Esophagus (tissue), 2 donors: ENCODE data around the gene HS3ST3A1. TPM values are rescaled to one million over a fixed set of nuclear protein-coding genes. Genes with fewer than 3 reads are reported as not detected.

Experiments
- H3K27ac ChIP-seq, 2 donors: one replicate each; pipeline ENCODE4 v1.5.1; 2013; ENCODE audit warnings: low read depth in 2 of 2, mild to moderate bottlenecking in 2 of 2, inconsistent platforms in 1 of 2, low read length in 1 of 2, moderate library complexity in 1 of 2
- H3K27me3 ChIP-seq, 2 donors: one replicate each; pipeline ENCODE4 v1.6.1; 2013; ENCODE audit warnings: low read length in 2 of 2, control low read depth in 1 of 2, mild to moderate bottlenecking in 1 of 2; ENCODE audit not compliant: insufficient read depth in 2 of 2, control insufficient read depth in 1 of 2
- H3K36me3 ChIP-seq, 2 donors: one replicate each; pipeline ENCODE4 v1.6.1; 2013; ENCODE audit warnings: low read length in 1 of 2; ENCODE audit not compliant: control insufficient read depth in 2 of 2, insufficient read depth in 2 of 2
- H3K4me1 ChIP-seq, 2 donors: one replicate each; pipeline ENCODE4 v1.6.1; 2013; ENCODE audit warnings: low read length in 1 of 2; ENCODE audit not compliant: control insufficient read depth in 2 of 2, insufficient read depth in 2 of 2
- H3K4me3 ChIP-seq, 2 donors: one replicate each; pipeline ENCODE4 v1.5.1; 2013; ENCODE audit warnings: low read length in 2 of 2, mild to moderate bottlenecking in 2 of 2, low read depth in 1 of 2, moderate library complexity in 1 of 2
- H3K9me3 ChIP-seq, 2 donors: one replicate each; pipeline ENCODE4 v1.6.1; 2013; ENCODE audit warnings: mild to moderate bottlenecking in 2 of 2, low read depth in 1 of 2, low read length in 1 of 2, moderate library complexity in 1 of 2; ENCODE audit not compliant: control insufficient read depth in 2 of 2, insufficient read depth in 1 of 2
- WGBS, 2 donors: extraction: QIAGEN DNeasy Blood & Tissue Kit; methylation state at CpG; one replicate each; pipeline ENCODE4 v1.1.7; 2013; 5-methylcytosine and 5-hydroxymethylcytosine counted together
- polyA plus RNA-seq, 2 donors: library from polyadenylated mRNA; stranded (reverse); fragments of 200-250 nt; gene quantifications; one replicate each; pipeline ENCODE4 v1.2.3, GENCODE V29; 2013
- donor health status: healthy with polysubstance abuse.
- donor health status: Bipolar disorder and iron deficiency.

Gene HS3ST3A1
- polyA plus RNA-seq, 2 donors: 1.7 to 5.8 TPM

GRCh38 chr17:13599864-13600263 lies 1.9 kb downstream of the HS3ST3A1 start:
- 51 to 56% methylated on average over 3 of the region's 3 CpGs for WGBS, 2 donors
- peaks cover 4 to 9% of the 10 kb centered on the region in 2 donors for H3K4me1 ChIP-seq
- no peak overlapping the region for H3K27ac ChIP-seq
- no peaks in the 10 kb centered on the region for H3K36me3 ChIP-seq
- H3K4me3 ChIP-seq: peak overlapping the region in 1 of 2 donors; percentile 61
- H3K9me3 ChIP-seq: no peaks in the 10 kb centered on the region
- H3K27me3 ChIP-seq: peaks cover 0 to 6% of the 10 kb centered on the region in 2 donors

DNA sequence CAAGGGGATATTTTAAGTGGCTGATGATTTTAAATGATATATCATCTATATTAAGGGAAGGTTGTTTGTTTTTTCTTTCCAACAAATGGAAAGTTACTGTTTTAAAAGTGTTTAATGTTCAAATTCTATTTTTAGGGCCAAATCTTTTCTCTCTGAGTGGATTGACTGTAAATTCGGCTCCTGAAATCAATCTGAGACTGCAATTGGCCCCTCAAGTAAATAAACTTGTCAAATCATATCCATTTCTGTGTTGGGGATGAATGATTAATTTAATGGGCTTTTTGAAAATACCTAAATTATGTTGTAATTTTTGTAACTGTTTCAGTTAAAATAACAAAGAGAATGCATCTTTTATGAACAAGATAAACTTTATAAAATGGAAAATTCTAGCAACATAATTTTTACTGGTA lies 2.6 kb downstream of the HS3ST3A1 start:
- H3K9me3 ChIP-seq: no peaks in the 10 kb centered on the region
- H3K27me3 ChIP-seq: peaks cover 0 to 6% of the 10 kb centered on the region in 2 donors
- H3K4me1 ChIP-seq: peaks cover 4 to 9% of the 10 kb centered on the region in 2 donors
- H3K27ac ChIP-seq: no peak overlapping the region
- no peak overlapping the region for H3K4me3 ChIP-seq
- WGBS, 2 donors: 65 to 77% methylated on average over 1 of the region's 1 CpG
- H3K36me3 ChIP-seq: no peaks in the 10 kb centered on the region

DNA sequence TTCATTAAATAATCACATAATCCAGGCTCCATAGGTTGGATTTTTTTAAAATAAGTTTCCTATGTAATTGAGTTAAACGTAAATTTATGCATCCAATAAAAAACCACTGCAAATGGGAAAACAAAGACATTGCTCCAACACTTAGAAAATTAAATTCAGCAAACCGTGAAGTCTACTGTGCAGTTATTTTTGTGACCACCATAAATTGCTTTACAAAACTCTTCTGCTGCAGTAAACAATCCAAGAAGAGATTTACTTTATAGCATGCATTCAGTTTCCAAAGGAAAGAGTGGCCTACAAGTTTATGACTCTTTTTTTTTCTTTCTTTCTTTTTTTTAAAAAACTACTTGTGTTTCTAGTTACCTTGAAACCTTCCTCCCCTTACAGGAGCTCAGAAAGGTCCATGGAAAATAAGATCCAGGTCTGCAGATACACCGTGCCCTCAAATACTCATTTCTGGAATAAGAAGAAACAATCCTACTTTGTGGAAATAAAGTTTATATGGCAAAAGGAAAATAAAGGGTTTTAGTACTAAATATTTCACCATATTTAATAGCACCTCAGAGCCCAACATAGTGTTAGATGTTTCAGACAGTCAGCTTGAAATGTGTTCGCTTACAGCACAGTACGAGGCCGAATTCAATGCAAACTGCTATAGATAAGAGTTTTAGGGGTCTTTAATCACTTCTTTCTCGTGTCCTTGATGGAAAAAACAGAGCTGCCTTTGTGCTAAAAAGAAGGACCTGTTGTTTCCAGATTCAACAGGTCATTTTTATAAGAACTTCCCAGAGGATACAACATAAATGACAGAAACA lies 3.2 kb downstream of the HS3ST3A1 start:
- Histone ChIP-seq H3K4me1 (peaks cover 4 to 9% of the 10 kb centered on the region in 2 donors), H3K27ac (no peak overlapping the region), H3K9me3 (no peaks in the 10 kb centered on the region), H3K27me3 (peaks cover 0 to 6% of the 10 kb centered on the region in 2 donors), H3K4me3 (no peak overlapping the region), H3K36me3 (no peaks in the 10 kb centered on the region)
- WGBS, 2 donors: 73 to 79% methylated on average over 7 of the region's 7 CpGs

DNA sequence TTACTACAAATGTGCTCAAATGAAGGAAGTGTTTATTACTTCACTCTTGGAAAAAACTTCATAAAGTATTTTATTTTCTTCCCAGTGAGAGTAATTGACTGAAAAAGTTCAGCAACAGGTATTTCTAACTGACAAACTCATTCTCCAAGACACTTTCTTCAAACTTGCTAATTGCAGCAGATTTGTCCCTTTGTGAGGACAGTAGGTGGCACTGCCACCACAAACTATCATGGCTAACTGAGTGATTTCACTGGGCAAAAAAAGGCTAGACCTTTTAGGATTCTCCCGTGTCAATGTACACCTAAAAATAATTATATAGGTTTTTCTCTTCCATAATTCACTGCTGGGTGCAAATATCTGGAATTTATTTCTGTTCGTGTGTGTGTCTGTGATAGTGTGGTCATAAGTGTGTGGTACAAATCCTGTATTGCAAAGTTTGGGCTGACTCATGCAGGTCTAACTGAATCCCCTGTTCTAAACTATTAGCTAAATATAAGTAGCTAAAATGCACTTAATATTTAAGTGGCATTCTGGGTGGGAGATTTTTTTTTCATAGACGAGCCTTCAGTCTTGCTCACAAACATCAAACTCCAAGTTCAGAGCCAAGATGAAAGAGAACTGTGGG lies 3.9 kb downstream of the HS3ST3A1 start:
- 16 to 25% methylated on average over 3 of the region's 3 CpGs for WGBS, 2 donors
- H3K4me3 ChIP-seq: no peak overlapping the region
- peaks cover 4 to 9% of the 10 kb centered on the region in 2 donors for H3K4me1 ChIP-seq
- no peaks in the 10 kb centered on the region for H3K36me3 ChIP-seq
- H3K27ac ChIP-seq: no peak overlapping the region
- H3K27me3 ChIP-seq: peaks cover 0 to 6% of the 10 kb centered on the region in 2 donors
- no peaks in the 10 kb centered on the region for H3K9me3 ChIP-seq

- WGBS, 2 donors: 80 to 87% methylated on average over 13 of the region's 13 CpGs
- H3K4me3 ChIP-seq: no peak overlapping the region
- H3K27ac ChIP-seq: no peak overlapping the region
- H3K9me3 ChIP-seq: no peaks in the 10 kb centered on the region
- peaks cover 0 to 4% of the 10 kb centered on the region in 2 donors for H3K27me3 ChIP-seq
- H3K4me1 ChIP-seq: peaks cover 2 to 4% of the 10 kb centered on the region in 2 donors
- no peaks in the 10 kb centered on the region for H3K36me3 ChIP-seq
Measured at GRCh38 chr17:13596241-13596923, 5.3 kb downstream of the HS3ST3A1 start.

DNA sequence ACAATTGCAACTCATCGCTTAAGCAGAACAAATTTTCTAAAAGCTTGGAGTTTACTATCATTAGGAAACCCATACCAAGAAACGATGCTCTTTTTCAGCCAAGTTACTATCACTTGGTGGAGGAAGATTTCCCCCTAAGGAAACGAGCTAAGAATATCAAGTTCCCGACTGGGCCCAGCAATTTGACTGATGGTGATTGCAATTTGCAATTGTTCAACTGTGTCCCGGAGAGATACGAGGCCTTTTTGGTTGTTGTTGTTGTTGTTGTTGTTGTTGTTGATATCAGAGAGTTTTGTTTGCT lies 6.2 kb downstream of the HS3ST3A1 start:
- H3K9me3 ChIP-seq: no peaks in the 10 kb centered on the region
- 82 to 85% methylated on average over 6 of the region's 6 CpGs for WGBS, 2 donors
- H3K27ac ChIP-seq: no peak overlapping the region
- peaks cover 2 to 4% of the 10 kb centered on the region in 2 donors for H3K4me1 ChIP-seq
- no peak overlapping the region for H3K4me3 ChIP-seq
- no peaks in the 10 kb centered on the region for H3K27me3 ChIP-seq
- H3K36me3 ChIP-seq: no peaks in the 10 kb centered on the region

DNA sequence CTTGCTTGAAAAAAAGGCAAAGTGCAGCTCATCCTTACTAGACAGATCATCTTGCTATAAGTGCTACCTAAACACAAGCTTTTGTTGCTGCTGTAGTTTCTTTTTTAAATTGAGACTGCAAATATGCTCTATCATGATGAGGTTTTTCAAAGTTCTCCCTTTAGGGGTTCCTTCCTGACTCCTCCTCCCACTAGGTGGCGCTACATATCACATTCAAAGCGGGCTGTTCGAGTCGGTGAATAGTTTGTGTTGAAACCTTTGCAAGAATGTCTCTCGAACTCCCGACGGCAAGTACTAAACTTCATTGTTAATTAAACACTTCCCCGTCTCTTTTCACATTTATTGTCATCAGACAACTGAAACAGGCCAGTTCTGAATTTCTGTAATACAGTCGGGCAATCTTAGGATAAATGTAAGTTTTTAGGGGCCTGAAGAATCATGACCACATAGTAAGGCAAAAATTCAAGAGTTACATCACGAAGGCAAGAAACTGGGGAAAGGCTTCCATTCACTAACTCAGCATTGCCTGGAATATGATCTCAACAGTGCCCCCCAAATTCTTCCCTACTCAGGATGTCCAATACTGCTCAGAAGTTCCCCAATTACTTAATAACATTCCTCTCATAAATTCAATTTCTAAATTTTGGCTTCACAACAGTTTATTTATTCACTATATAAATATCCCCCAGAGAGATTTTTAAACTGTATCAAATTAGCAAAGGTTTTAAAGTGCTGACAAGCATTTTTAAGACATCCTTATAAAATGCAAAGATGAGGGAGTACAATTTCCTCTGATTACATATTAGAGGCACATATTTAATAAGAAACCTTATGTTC lies 6.7 kb downstream of the HS3ST3A1 start:
- H3K4me1 ChIP-seq: no peaks in the 10 kb centered on the region
- H3K36me3 ChIP-seq: no peaks in the 10 kb centered on the region
- H3K27me3 ChIP-seq: no peaks in the 10 kb centered on the region
- no peak overlapping the region for H3K27ac ChIP-seq
- H3K4me3 ChIP-seq: no peak overlapping the region
- 16 to 17% methylated on average over 10 of the region's 10 CpGs for WGBS, 2 donors
- H3K9me3 ChIP-seq: no peaks in the 10 kb centered on the region

DNA sequence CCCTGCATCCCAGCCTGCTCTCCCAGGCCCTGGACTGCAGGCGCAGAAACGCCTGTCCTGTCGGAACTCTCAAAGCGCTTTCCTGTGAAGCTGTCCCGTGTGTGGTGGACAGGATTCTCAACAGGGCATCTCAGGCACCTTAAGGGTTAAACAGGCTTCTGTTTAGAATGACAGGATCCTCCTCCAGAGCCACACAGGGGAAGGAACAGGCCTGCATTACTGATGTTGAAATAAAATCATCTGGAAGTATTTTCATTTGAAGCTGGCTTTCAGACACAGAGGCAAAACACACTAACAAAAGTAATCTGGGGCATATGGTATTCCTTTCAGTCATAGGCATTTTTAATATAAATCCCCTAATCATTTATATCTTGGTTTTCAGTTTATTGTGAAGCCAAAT lies 7.4 kb downstream of the HS3ST3A1 start:
- WGBS, 2 donors: 92 to 99% methylated on average over 5 of the region's 5 CpGs
- peak overlapping the region in 1 of 2 donors; percentile 9 for H3K27ac ChIP-seq
- no peaks in the 10 kb centered on the region for H3K9me3 ChIP-seq
- H3K4me3 ChIP-seq: no peak overlapping the region
- H3K36me3 ChIP-seq: no peaks in the 10 kb centered on the region
- no peaks in the 10 kb centered on the region for H3K4me1 ChIP-seq
- H3K27me3 ChIP-seq: no peaks in the 10 kb centered on the region

- 81 to 87% methylated on average over 10 of the region's 10 CpGs for WGBS, 2 donors
- Histone ChIP-seq H3K4me1 (no peaks in the 10 kb centered on the region), H3K36me3 (no peaks in the 10 kb centered on the region), H3K27me3 (no peaks in the 10 kb centered on the region), H3K27ac (no peak overlapping the region), H3K9me3 (no peaks in the 10 kb centered on the region), H3K4me3 (no peak overlapping the region)
Measured at GRCh38 chr17:13593757-13594156, 8.0 kb downstream of the HS3ST3A1 start.
